ENCODE measurements around the gene MME. TPM values are rescaled to one million over a fixed set of nuclear protein-coding genes. Genes with fewer than 3 reads are reported as not detected.
"Not testable (repeated sequence)": the region's sequence is repeated elsewhere in the genome, so short reads cannot be mapped to it uniquely, and the experiment has no call there.

MME gene
- total RNA-seq, 1 experiment from 2014 or later, result 228 TPM

- no peak for DNase-seq (ENCODE audit: low read depth)
Measured at GRCh38 chr3:155190691-155191090, 110.6 kb downstream of the MME start.

DNA sequence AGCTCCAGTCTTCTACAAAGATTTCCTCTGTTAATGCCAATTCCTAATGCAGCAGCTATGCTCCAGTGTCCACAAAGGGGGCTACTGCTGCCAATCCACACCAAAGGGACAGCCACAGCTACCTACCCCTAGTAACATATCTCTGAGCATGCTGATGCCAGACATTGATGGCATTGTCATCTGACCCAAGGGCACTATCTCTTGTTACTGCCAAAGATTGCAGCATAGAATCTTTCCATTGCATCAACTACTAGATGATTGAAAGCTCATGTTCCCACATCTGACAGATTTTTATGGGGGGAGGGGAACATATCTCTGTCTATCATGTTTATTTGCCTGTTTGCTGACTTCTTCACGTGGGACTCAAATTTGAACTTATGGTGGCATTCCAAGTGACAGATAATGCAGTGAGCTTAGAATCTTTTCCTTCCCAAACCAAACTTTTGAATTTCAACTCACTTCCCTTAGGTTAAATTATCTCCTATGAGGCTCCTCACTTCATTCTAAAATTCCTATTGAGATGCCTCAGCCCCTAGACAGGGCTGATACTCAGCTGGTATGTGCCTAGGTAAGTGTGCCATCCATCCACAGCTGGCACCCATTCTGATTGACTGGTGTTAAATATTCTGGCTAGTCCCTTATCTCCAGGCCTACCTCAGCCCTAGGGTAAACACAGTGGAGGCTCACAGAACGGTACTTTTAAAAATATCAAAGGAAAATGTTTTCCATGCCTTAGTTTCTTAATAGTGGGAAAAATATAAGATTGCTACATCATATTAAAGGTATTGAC lies 113.0 kb downstream of the MME start:
- DNase-seq (ENCODE audit: low read depth), result no peak

GRCh38 chr3:155193868-155194267 lies 113.7 kb downstream of the MME start:
- no peak for DNase-seq (ENCODE audit: low read depth)

DNA sequence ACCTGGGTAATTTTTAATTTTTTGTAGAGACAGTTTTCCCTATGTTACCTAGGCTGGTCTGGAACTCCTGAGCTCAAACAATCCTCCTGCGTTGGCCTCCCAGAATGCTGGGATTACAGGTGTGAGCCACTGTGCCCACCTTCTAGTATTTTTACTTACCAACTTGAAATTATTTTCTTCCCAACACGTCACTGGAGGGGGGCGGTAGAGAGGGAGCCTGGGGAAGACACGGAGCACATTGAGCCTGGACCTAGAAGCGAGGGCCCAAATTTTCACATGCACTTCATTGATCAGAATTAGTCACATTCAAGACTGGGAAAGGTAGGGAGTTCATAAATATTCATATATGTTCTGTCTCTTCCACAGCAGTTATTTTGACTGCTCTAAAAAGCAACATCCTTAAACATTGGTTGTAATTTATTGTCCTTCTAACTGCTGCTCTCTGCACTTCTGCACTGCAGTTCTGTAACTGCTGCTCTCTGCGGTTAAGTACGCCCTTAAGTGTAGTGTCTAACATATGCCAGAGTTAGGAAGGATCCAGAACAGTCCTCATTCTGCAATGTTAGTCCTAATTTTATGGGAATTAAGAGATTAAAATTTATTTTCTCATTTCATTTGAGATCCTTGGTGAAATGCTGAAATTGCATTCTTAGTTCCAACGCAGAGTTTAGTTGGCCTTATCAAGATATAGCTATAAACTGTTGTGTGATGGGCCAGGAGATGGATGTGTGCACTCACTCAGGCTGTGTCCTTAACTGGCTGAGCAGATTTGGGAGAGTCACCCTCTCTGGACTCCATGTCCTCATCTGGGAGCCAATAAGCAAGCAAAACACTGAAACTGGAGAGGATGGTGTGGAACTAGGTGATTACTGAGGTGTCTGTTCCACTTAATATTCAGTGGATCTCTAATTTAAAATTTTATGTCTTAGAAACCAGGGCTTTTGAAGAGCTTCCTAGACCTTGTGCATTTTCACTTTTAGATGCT lies 115.1 kb downstream of the MME start:
- no peak for DNase-seq (ENCODE audit: low read depth)

GRCh38 chr3:155196131-155197021 lies 116.3 kb downstream of the MME start:
- DNase-seq (ENCODE audit: low read depth), result no peak

DNA sequence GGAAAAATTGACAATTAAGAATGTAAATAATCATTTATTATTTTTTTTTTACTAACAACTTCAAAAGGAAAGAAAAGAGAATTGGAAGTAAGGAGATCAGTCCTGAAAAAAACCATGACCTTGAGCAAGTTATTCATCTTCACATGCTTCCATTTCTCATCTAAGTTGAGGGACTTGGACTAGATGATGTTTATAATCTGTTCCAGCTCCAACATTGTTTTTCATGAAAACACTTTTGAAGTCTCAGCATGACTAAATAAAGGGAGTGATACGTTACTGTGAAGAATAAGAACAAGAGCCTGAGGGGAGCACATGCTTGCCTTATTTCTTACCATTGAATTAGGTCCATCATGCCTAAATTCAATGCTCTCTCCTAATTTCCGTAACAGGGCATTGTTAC lies 117.7 kb downstream of the MME start:
- DNase-seq (ENCODE audit: low read depth), result no peak

DNA sequence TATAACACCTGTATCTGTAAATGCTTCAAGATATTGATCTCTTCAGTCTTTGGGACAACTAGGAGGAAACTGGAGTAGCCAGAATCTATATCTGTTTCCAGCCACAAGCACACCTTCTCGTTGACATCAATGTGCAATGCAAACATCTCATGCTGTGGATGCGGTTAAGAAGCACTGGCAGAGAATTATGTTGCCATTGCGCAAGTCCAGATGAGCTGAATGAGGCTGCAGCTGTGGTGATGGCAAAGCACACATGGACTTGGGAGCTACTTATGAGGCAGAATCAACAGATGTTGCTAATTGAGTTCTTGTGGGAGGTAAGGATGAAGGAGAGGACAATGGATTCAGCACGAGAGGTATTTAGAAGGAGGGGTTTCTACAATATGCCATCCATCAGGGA lies 122.5 kb downstream of the MME start:
- no peak for DNase-seq (ENCODE audit: low read depth)

- DNase-seq (ENCODE audit: low read depth), result no peak
Measured at GRCh38 chr3:155204851-155205250, 124.7 kb downstream of the MME start.

DNA sequence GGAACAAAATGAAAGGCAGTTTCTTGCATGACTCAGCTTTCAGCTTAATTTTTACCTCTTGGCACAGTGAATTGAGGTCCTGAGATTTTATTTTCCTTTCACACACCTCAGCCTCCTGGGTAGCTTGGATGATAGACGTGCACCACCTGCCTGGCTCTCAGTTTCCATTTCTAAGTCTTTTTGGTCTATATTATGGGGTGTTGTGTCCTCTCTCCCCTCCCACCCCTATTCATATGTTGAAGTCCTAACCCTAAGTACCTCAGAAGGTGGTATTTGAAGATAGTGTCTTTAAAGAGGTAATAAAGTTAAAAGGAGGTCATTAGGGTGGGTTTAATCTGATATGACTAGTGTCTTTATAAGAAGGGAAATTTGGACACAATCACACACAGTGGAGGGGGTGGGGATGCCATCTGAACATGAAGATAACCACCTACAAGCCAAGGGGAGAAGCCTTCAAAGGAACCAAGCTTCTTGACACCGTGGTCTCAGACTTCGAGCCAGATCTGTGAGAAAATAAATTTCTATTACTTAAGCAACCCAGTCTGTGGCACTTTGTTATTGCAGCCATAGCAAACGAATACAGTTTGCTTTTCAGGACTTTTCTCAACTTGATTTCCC lies 128.2 kb downstream of the MME start:
- no peak for DNase-seq (ENCODE audit: low read depth)

DNA sequence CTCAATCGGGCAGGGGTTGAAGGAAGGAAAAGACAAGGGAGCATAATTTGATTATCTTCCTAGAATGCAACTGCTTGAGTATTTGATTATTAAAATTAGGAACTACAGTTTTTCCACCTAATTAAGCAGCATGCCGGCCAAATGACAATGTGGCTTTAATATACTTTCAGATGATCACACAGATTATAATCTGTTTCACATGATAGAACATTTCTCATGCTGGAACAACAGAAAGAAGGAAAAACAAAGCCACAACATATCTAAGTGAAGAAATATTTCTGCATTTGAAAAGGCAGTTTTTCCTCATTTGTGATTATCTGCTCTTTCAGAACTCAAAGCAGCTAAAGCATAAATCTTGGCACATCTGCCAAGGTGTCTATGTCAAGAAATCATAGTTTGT lies 130.6 kb downstream of the MME start:
- no peak for DNase-seq (ENCODE audit: low read depth)

GRCh38 chr3:155211266-155211665 lies 131.1 kb downstream of the MME start:
- DNase-seq (ENCODE audit: low read depth), result no peak

DNA sequence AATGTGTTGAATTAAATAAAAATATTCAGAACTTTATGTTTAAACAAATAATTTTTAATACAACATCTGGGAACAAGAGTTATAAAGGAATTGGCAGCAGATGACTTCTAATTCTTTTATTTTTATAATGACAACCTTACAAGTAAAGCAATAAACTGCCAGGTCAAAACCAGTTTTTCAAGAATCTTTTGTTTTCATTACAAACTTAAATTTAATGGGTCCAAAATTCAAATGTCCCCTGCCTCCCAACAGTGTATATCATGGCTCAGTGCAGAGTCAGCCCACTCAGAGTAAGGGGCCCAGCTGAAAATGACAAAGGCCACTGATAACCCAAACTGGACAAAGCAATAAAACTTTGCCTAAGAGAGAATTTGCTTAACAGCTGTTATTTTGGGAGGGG lies 131.8 kb downstream of the MME start:
- no peak for DNase-seq (ENCODE audit: low read depth)

DNA sequence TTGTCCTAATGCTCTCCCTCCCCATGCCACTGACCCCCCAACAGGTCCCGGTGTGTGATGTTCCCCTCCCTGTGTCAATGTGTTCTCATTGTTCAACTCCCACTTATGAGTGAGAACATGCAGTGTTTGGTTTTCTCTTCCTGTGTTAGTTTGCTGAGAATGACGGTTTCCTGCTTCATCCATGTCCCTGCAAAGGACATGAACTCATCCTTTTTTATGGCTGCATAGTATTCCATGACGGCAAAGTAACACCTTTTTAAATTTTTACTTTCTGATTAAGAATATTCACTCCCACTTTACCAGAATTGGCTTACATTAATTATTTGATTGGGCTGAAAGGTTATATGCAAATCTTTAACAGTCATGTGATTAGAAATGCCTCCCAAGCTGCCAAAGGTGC lies 135.9 kb downstream of the MME start:
- not testable (repeated sequence) for DNase-seq (ENCODE audit: low read depth)

- DNase-seq (ENCODE audit: low read depth), result no peak
Measured at GRCh38 chr3:155217591-155217990, 137.5 kb downstream of the MME start.

GRCh38 chr3:155218462-155218861 lies 138.3 kb downstream of the MME start:
- DNase-seq (ENCODE audit: low read depth), result no peak

GRCh38 chr3:155219106-155219505 lies 139.0 kb downstream of the MME start:
- no peak for DNase-seq (ENCODE audit: low read depth)

DNA sequence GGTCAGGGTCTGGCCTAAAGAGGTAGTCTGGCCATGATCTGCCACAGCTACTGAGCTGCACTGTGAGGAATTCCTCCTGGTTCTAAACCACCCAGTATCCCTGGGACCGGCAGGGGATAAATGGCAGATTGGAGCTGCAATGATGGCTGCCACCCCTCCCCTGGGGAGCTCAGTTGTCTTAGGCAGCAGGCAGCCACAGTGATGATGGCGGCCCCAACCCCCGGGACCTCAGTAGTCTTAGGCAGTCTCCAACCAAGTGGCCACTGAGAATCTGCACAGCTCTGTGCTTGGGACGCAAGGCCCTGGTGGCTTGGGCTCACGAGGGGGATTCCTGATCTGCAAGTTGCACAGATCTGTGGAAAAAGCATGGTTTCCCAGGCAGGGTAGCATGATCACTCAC lies 145.3 kb downstream of the MME start:
- no peak for DNase-seq (ENCODE audit: low read depth)

DNA sequence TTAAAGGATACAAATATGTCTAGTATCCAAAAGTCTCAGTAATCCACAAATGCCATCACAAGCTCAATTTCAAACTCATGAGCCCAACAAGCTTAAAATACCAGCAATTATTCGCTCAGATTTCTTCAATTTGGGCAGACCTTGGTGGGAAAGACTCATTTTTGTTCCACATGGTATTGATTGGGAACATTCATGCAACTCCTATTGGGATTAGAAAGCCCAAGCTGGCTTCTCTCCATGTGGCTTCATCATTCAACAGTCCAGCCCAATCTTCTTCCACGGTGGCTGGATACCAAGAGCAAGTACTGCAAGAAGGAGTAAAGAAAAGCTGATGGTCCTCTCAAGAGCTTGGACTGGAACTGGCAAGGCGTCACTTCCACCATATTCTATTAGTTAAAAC lies 147.0 kb downstream of the MME start:
- DNase-seq (ENCODE audit: low read depth), result no peak

GRCh38 chr3:155228676-155229075 lies 148.6 kb downstream of the MME start:
- no peak for DNase-seq (ENCODE audit: low read depth)

DNA sequence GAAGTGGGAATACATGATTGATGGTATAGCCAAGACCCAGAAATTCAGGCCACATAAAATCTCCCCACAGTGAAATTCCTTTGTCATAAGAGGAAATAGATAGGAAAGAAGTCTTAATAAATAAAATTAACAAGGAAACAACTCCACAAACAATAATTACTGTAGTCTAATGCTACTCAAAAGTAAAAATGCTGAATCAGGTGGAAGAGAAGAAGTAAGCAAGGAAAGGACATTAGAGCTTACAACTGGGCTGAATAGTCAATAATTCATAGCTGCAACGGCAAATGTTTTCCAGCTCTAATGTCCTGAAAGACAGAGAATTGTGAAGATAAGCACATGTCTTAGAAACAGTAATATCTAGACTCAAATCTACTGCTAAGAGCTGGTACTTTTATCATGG lies 149.0 kb downstream of the MME start:
- DNase-seq (ENCODE audit: low read depth), result no peak

- no peak for DNase-seq (ENCODE audit: low read depth)
Measured at GRCh38 chr3:155230382-155230781, 150.3 kb downstream of the MME start.
